ENCODE measurements around the gene HOXD8. TPM values are rescaled to one million over a fixed set of nuclear protein-coding genes. Genes with fewer than 3 reads are reported as not detected.

Gene HOXD8
- total RNA-seq, 1 donor from 2014 or later = 2.2 TPM

DNA sequence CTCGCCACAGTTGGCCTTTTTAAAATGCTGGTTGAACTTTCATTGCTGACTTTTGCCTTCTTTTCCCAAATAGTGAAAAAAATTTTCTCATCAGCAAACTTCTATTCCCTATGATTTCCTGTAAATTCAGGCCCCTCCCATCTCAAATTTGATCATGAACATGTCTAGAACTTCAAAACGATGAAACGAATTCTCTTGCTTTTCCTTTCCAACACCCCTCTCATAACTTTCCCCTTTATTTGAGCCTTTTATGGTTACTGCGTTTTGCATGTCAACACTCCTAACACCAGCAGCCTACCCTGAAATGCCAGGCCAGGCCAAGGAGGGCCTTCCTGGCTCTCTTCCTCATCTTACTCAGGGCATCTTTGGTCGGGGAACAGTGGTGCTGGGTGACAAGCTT is 38.6 kb upstream of the HOXD8 start:
- no peak for DNase-seq (ENCODE audit: low read depth)

DNA sequence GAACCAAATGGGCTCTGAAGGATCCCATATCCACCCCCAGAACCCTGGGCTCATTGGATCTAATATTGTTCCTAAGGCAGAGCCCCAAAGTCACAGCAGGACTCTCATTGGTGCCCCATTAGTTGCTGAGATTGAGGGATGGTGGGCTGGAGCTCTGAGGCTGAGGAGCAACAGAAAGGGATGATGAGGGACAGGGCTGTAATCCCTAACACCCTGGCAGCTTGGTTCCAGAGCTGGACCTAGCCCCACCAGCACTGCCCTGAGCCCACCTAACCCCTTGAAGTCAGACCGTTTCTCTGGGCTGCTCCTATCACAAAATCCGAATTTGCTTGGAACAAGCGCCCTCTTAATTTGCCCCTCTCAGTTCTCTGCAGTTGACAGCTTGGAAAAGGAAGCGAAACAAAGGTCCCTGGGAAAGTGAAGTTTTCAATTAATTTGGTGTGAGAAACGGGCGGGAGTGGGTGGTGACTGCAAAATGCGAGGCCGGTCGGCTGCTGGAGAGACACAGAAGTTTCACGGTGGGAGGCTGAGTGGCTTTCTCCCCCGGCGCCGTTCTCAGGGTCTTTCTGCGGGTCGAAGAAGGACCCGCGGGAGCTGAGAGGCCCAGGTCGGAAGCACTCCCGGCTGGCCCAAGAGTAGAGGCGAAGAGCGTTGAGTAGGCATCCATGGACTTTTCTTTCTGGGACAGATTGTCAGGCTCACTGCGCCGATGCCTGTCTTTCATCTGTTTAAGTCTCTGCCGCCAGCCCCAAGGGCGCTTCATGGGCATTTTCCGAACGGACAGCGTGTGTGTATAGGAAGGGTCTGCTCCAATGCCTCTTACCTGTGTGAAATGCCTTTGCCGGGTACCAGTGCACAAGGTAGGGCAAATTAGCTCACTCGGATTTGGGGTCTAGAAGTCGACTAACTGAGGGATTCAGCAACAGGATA is 37.9 kb upstream of the HOXD8 start:
- no peak for DNase-seq (ENCODE audit: low read depth)

DNA sequence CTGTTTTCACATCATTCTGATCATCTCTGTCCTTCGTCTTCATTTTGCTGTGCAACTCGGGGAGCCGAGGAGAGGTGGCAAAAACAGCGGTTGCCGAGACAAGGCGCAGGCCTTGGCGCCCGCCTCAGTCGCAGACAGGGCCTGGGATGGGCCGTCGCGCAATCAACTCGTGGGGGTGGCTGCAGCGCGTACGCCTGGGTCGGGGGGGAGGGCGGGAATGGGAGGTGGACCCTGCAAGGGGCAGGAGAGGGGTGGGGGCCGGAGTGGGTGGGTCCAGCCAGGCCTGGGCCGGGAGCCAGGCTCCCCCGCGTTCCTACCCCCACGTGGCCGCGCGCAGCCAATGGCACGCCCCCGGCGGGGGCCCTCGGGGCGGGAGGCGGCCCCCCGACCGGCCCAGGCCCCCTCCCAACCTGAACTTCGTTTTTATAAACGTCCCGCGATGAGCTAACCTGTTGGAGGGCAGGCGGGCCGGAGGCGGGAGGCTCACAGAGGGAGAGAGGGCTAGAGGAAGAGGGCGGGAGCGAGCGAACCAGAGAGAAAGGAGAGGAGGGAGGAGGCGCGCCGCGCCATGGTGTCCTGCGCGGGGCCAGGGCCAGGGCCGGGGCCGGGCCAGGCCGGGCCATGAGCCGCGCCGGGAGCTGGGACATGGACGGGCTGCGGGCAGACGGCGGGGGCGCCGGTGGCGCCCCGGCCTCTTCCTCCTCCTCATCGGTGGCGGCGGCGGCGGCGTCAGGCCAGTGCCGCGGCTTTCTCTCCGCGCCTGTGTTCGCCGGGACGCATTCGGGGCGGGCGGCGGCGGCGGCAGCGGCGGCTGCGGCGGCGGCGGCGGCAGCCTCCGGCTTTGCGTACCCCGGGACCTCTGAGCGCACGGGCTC is 37.0 kb upstream of the HOXD8 start, which contains the start of gene HOXD13:
TSS of gene HOXD13 (plus strand) at position 452 of the 875 bp plus-strand sequence. CDS start at position 622, 170 bp downstream.
- no peak for DNase-seq (ENCODE audit: low read depth)

DNA sequence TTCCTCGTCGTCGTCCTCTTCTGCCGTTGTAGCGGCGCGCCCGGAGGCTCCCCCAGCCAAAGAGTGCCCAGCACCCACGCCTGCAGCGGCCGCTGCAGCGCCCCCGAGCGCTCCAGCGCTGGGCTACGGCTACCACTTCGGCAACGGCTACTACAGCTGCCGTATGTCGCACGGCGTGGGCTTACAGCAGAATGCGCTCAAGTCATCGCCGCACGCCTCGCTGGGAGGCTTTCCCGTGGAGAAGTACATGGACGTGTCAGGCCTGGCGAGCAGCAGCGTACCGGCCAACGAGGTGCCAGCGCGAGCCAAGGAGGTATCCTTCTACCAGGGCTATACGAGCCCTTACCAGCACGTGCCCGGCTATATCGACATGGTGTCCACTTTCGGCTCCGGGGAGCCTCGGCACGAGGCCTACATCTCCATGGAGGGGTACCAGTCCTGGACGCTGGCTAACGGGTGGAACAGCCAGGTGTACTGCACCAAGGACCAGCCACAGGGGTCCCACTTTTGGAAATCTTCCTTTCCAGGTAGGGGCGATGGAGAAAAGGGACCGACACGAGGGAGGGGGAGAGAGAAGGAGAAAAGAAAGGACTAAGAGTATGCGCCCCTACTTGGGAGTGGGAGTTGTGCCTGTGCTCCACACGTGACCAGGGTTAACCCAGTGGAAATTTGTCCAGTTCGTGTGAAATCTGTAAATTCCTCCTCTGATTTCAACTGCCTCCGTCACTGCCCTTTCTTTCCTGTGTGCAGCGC is 36.2 kb upstream of the HOXD8 start:
- peak; percentile 34 for DNase-seq (ENCODE audit: low read depth)

DNA sequence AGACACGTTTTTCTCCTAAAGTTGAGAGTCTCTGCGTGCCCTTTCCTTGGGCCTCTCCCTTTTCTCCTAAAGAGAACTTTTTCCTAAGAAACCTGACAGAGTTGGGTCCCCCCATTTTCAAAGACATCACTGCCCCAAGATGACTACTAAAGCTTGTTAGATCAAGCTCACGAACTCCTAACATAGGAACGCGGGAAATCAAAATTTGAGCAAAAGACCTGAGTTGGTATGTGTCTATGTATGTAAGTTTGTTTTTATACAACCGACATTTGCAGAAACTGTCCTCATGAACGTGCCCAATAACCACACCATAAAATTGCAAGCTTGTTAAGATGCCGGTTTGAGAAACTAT is 35.6 kb upstream of the HOXD8 start:
- no peak for DNase-seq (ENCODE audit: low read depth)

DNA sequence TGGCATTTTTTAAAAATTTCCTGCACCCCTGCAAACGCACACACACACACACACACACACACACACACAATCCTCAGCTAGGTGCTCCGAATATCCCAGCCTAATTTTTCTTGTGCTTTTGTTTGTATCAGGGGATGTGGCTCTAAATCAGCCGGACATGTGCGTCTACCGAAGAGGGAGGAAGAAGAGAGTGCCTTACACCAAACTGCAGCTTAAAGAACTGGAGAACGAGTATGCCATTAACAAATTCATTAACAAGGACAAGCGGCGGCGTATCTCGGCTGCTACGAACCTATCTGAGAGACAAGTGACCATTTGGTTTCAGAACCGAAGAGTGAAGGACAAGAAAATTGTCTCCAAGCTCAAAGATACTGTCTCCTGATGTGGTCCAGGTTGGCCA is 35.2 kb upstream of the HOXD8 start:
- DNase-seq (ENCODE audit: low read depth) = no peak

DNA sequence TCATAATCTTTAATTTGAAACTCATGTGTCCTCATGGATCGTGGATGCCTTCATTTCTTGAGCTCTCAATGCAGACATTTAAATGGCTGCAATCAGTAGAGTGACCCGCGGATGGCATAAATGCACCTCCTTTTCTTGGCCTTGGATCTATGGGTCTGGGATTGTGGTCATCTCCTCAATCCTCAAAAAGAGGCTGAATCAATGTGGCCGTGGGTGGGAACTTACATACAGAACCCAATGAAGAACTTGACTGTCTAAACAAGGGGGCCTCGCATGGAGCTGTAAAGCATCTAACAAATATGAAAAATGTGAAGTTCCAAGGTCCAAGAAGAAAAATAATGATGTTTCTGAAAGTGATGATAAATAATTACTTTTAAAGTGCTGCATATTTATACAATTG is 34.1 kb upstream of the HOXD8 start:
- DNase-seq (ENCODE audit: low read depth) = no peak

DNA sequence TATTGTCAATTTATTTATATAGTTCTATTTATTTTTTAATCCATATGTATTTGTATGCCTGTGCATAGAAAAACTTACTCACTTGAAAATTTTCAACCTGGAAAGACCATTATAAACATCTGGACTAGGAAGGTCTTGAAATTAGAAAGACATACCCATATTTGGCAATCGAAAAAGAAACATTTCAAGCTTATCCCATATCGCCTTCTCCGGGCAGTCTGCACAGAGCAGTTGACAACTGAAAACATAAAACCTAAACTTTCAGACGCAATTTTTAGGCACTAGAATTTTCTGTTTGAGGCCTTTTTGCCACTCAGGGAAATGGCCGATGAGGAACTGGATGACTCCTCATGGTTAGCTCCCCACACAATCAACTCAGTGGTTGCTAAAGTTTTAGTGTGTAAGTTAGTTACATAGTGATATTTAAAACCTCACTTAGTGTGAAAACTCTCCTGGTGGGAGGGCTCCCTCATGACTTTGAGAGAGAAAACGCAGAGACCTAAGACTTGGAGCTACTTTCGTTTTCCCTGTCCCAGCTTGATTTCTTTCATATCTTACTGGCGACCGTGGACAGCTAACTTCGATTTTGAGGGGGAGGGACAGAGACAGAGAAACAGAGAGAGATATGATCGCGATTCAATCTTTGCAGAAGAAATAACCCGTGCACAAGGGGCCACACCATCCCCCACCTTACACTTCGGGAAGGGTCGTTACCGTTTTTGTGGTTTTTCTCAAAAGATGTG is 33.1 kb upstream of the HOXD8 start:
- no peak for DNase-seq (ENCODE audit: low read depth)

DNA sequence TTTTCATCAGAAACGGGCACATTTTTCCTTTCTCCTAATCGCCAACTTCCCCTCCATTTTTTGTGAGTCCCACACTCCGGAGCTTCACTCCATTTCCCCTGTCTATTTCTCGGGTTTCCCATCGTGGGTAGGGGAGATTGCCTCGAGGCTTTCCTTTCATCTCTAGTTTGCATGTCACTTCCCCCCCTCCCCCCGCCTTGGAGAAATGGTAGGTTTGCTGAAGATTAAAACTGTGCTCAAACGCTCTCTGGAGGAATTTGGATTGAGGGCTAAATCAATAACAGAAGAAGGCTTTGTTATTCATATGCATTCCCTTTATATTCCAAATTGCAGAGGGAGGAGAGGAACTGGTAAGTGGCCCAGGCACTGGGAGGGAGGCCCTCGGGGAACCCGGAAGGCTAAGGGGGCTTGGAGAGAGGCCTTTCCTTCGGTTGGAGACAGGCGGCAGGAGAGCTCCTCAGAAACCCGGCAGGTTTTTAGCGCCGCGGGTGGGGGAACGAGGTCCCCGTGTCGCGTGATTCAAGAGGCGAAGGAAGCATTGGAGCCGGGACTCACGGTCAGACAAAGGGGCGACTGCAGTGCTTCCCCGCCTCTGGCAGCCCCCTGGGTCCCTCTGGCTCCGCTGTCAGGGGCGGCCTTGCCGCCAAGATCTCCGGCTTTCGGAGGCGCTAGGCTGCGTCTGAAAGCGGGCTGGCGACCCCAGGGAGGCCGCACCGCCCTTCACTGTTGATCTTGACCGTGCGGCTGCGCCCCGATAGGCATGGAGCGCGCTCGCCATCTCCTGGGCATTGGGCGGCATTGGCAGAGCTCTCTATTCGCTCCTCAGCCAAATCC is 32.3 kb upstream of the HOXD8 start:
- DNase-seq (ENCODE audit: low read depth) = peak; percentile 83

DNA sequence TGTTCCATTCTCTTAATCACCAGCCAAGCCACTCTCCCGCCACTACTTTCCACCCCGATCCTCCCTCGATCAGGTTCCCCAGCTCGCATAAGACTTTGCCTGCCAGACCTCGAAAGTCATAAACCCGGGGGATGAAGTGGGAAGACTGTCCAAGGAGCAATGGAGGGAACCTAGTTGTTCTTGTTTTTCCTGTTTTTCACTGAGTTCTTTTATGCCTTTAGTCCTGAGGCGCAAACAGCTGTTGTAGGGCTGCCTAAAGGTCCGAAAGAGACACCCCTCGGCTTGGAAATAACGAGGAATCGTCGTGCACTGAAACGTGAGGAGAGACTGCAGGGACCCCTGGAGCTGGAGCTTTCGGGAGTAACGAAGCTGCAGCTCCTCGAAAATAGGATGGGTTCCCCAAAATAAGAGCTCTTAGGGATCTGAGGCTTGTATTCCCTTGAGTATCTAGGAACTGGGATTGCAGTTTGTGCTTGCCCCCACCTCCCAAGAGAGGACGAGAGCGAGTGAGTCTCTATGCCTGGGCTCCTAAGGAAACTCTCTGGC is 31.6 kb upstream of the HOXD8 start:
- no peak for DNase-seq (ENCODE audit: low read depth)

DNA sequence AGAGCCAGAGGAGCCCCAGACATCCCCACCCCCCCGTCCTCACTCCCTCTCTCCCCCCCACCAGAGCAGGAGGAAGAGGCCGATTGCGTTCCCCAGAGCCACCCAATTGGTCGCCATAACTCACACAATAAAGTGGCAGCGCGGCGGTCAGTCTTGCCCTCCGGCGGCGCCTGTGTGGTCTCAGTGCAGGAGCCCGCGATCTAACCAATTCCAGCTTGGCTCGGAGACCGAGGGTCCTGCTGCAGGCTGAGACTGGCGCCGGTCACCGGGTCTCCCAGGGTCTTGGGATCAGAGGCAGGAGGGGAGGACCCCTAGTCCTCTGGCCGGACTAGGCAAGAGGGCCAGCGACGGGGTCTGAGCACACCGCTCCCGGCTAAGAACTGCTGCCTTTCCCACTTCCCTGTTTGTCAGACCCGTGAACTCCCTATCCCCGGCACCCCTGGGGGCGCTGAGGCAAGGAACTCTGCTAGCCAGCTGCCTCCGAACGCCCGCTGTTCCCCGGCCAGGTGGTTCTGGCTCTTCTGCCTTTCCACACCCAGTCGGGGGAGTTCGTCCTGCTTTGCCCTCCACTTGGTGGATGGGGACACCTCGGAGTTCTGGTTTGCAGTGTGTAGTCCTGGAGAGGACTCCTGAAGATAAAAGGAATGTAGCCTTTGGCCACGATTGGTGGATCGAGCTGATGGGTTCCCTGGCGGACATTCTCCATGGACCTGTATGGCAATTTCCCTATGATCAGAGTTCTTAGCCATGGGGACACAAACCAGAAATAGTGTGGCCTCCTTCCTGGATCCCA is 30.9 kb upstream of the HOXD8 start:
- DNase-seq (ENCODE audit: low read depth) = no peak

DNA sequence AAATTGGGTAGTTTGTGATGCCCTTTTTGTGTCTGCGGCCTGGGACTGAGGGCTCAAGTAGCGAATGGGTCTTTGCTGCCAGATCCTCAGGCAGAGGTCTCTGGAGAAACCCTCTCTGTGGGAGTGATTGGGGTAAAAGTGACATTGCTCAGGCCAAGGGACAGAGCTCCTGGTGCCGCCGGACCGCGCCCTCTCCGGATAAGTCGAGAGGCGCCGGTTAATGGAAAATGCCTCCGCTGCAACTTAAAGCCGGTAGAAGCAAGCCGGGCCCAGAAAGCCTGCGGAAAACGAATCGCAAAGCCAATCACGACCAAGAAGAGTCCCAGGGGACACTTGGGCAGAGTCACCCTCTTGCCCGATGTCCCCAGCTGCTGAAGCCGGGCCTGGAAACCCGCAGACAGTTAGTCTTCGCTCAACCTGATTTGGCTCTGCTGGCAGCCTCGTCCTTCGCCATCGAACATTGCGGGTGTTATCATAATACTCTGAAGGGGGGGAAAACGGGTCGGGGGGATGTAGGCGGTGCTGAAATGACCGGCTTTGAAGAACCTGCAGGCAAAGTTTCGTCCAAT is 30.3 kb upstream of the HOXD8 start:
- DNase-seq (ENCODE audit: low read depth) = no peak

DNA sequence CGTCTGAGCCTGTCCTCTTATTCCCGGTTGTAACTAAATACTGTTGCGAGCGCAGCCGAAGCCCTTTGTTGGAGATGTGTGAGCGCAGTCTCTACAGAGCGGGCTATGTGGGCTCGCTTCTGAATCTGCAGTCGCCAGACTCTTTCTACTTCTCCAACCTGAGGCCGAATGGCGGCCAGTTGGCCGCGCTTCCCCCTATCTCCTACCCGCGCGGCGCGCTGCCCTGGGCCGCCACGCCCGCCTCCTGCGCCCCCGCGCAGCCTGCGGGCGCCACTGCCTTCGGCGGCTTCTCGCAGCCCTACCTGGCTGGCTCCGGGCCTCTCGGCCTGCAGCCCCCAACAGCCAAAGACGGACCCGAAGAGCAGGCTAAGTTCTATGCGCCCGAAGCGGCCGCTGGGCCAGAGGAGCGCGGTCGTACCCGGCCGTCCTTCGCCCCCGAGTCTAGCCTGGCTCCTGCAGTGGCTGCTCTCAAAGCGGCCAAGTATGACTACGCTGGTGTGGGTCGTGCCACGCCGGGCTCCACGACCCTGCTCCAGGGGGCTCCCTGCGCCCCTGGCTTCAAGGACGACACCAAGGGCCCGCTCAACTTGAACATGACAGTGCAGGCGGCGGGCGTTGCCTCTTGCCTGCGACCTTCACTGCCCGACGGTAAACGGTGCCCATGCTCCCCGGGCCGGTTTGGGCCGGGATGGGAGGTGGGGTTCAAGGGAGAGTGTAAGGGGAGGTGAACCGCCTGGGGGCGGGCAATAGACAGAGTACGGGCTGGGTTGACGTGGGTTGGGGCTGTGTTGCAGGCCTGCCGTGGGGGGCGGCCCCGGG is 29.6 kb upstream of the HOXD8 start, which contains the start of gene HOXD12:
TSS of gene HOXD12 (plus strand) at position 68 of the 819 bp plus-strand sequence. CDS start at position 75, 7 bp downstream.
- DNase-seq (ENCODE audit: low read depth) = no peak

DNA sequence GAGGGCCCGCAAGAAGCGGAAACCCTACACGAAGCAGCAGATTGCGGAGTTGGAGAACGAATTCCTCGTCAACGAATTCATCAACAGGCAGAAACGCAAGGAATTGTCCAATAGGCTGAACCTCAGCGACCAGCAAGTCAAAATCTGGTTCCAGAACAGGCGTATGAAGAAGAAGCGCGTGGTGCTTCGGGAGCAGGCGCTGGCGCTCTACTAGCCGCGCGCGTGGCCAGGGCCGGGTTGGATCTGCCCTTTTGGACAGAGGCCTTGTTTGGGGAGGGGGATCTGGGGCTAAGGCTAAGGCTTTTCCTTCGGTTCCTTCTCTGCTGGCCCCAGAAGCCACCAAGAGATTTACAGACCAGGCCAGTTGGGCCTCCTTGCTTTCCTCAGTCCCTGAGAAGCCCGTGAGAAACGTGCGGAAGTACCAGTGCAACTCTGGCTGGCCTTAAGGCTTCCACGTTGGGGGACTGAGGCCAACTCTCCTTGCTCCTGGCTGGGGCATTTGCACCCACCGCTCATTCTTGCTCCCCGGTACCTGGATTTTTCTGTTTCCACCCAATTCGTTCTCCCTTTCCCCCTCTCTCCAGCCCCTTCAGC is 28.9 kb upstream of the HOXD8 start:
- no peak for DNase-seq (ENCODE audit: low read depth)

DNA sequence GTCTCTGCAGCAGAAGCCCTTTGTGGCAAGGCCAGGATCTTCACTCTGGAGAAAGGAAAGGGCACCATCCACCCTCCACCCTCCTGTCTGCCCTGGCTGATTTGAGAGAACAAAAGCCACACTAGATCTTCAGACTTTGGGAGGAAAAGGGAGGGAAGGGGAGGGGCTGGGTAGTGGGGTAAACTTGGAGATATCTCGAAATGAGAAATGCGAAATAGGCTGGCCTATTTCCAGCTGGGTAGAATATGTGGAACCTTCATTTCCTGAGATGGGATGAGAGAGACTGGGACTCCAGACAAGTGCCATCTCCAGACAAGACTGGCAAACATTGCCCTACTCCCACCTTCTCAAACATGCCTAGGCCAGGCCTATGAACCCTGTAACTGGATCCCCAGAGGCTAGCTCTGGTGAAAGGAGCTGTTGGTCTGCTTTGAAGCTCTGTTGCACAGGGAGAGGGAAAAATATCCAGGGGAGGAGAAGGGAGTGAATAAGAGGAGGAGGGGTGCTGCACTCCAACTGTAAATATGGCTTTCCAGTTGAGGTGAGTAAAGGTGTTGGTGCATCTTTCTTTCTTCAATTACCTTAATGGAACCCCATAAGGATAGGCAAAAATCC is 28.2 kb upstream of the HOXD8 start:
- no peak for DNase-seq (ENCODE audit: low read depth)

DNA sequence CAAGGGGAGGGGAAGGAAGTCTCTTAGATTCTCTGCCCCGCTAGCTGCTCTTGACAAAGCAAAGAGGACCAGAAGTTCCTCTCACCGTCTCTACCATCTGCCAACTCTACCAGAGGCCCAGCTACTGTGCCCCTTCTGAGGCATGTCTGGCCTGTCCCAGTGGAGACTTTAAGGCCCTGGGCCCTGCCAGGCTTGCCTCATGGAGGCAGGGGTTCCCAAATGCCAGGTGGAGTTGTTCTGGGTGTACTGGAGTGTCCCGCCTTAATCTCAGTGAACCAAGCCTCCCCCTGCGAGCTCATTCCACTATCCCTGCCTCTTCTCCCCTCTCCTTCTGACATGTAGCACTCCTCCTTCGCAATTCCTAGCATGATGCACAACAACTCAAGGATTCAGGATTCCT is 27.7 kb upstream of the HOXD8 start:
- no peak for DNase-seq (ENCODE audit: low read depth)
